NCI-H446 (cell line): ENCODE data around the gene RNF220.

Experiments
- DNase-seq, 2 experiments: peaks; one replicate each; lab custom pipeline; 2025; lab: John Stamatoyannopoulos, UW

Gene RNF220

DNA sequence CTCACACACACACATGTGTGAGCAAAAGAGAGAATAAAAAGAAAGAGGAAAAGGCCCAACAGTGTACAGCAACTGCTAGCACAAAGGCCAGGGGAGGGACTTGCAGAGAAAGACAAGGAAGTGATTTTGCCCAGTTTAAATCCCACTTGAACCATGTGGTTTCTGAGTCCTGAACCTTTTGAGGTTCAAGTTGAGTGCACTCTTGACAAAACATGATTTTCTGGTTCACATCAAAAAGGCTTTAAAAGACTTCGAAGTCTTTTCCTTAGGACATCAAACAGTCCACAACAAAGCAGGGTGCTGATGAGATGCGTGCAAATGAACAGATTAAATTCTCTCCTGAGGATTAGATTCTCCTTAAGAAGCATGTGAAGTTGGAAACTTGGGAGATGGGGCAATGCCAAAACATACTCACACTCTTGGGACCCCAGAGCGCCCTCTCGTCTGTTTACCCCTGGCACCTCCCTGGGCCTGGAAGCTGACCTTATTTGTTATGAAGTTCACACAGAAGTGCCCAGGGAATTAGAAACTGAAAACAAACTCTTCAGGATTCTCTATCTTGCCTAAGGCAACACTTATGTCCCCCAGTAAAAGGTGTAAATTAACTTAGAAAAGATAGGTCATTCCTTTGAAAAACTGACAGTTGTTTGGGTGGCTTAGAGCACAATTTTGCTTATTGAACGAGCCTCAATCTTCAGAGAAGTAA, 31.5 kb downstream of the RNF220 start:
- no peak for DNase-seq

DNA sequence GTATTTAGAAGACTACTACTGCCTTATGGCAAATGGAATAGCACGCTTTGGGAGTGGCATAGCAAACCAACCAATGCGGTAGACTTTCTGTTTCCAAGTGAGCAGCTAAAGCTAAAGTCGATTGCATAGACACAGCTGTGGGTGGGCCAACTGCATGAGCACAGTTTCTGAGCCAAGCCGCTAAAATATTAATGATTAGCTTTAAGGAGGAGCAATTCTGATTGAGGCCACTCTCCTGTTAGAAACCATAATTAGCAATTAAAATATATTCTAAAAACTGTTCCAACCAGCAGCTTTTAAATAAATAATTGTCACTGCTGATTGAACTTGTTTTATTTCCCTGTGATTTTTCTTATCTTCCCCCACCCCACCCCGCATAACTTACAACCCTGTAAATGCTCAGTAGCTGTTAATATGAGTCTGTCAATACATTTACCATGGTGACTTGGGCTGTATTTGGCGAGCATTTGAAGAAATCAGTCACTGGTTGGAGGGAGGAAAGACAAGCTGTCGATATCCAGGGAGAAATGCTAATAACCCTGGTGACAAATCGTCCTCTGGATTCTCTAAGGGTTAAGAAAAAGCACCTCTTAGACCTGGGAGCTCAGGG, 32.2 kb downstream of the RNF220 start:
- DNase-seq, result peak in 1 of 2 experiments; percentile 9

DNA sequence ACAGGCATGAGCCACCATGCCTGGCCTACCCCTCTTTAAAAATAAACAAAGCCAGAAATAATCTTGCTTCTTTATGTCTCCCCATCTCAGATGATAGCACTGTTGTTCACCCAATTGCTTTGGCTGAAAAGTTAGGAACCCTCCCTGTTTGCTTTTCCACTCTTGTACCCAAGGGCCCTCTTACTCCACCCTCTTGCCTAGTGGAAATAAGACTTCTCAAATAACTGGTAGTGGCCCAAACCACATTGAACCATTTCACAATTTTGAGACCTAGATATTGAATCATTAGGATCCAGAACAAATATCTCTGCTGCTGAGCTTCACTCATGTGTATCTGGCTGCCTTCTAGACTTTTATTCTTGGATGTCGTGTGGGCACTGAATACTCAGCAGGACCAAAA, 37.7 kb downstream of the RNF220 start:
- DNase-seq, result no peak

DNA sequence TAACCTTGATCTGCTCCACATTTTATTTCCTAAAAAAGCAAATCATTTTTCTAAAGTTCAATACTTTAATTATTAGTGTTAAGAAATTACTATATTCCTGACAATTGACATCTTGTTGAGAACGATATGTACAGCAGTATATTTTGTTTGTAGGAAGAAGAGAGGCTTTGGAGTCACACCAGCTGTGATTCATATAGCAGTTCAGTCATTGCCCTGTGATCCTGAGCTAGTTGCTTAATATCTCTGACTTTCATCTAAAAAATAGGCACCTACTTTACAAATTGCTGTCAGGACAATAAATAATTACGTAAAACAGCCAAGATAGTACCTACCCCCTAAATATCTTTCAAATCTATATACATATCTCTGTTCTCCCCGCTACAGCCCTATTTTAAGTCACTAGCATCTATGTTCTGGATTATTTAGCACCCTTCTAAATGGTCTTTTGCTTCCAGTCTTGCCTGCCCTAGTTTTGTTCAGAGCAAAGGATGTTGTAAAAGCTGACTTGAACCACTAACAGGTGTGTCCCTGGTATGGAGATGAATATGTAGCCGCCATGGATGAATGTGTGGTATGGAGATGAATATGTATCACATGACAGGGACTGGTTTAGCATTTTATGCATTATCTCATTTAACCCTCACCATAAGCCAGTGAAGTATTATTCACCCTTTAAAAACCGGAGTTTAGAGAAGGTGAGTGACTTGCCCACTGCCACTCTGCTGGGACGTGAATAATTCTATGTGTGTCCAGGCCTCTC, 42.2 kb downstream of the RNF220 start:
- DNase-seq, result no peak

DNA sequence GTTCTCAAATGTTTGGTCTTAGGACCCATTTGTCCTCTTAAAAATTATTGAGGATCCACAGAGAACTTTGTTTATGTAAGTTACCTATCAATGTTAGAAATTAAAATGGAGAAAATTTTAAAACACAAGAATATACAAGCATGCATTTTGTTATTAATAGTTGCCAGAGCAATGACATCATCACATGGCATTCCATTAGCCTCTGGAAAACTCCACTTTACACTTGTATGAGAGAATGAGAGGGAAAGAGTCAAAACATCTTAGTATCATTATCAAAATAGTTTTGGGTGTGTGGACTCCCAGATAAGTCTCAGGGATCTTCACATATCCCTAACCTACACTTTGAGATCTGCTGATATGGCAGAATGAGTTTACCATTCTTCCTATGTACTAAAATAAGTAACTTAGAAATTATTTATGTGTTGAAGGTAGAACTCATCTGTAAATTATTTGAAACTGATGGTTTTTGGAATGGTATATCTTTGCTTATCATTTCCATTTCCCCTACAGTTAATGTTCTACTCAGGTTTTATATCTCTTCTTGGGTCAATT, 48.8 kb downstream of the RNF220 start:
- no peak for DNase-seq

DNA sequence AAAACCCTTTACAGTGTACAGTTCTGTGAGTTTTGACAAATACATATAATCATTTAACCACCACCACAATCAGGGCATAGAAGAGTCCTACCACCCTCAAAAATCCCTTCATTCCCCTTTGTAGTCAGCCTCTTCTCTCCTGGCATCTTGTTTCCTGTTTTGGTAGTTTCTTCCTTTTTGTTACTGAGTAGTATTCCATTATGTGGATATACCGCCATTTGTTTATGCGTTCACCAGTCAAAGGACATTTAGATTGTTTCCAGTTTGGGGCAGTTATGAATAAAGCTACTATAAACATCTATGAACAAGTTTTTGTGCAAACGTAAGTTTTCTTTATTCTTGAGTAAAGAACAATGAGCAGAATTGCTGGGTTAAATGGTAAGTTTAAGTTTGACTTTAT, 49.6 kb downstream of the RNF220 start:
- DNase-seq, result no peak

DNA sequence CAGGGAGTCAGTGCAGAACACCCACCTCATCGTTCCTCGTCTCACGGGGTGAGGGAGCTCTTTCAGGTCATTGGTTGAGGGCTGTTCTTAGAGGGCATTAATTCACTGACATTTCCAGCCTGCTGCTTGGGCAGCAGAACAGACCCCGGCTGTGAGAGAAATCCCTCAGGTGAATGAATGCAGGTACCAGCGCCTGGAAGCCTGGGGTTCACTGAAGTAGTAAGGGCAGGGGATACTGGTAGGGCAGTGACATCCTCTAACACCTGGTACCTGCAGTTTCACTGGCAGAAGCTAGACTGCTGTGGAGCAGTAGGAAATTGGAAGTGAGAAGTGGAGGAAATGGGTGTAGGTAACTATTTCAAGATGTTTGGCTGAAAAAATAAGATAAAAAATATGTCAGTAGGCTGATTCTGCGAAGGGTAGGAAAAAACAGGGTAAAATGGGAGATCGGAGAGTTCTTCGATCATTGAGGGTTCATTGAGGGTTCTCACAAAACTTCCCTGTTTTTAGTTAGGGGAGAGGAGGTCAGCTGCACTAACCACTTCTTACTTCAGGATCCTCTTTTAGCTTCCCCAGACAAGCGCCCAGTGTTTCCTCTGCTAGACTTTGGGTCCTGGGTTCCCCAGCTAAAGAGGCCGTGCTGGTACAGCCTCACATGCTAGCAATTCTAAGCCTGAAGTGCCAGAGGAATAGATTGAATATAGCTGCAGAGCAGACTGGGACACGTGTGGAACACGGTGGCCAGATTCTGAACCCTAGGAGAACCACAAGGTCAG, 55.2 kb downstream of the RNF220 start:
- DNase-seq, result no peak

DNA sequence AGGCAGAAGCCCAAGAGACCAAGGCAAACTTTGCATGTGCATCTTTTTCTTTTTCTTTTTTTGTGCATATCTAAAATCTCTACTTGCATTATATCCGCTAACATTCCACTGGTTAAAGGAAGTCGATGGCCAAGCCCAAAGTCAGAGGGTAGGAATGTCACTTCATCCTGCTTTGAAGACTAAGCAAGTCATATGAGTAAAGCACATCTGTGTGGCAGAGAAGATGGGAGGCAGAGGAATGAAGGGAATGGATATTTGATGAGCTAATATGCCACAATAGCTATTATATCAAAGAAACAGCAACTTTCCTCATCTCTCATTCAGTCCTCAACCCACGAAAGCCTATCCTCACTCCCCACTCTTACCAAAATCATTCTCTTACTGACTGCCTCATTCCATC, 59.3 kb downstream of the RNF220 start:
- DNase-seq, result no peak

DNA sequence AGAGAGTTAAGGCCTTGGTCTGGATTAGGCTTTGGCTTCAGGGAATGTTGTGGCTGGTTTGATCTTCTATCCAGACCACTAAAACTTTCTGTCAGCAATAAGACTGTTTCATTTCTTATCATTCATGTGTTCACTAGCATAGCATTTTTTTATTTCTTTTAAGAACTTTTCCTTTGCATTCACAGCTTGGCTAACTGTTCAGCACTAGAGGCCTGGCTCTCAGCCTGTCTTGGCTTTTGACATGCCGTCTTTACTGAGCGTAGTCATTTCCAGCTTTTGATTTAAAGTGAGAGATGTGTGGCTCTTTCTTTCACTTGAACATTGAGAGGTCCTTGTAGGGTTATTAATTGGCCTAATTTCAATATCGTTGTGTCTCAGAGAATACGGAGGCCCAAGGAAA, 62.5 kb downstream of the RNF220 start:
- no peak for DNase-seq

DNA sequence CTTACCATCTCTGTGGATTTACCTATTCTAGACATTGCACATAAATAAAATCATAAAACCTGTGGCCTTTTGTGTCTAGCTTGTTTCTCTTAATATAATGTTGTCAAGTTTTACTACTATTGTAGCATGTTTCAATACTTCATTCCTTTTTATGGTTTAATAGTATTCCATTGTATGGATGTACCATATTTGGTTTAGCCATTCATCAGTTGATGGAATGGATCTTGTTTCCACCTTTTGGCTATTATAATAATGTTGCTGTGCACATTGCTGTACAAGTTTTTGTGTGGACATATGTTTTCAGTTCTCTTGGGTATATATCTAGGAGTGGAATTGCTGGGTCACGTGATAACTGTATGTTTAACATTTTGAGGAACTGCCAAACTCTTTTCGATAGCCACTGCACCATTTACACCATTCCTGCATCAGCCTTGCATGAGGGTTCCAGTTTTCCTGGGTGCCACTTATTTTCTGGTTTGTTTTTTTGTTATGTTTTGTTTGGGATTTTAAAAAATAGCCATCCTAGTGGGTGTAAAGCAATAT, 66.9 kb downstream of the RNF220 start:
- no peak for DNase-seq

DNA sequence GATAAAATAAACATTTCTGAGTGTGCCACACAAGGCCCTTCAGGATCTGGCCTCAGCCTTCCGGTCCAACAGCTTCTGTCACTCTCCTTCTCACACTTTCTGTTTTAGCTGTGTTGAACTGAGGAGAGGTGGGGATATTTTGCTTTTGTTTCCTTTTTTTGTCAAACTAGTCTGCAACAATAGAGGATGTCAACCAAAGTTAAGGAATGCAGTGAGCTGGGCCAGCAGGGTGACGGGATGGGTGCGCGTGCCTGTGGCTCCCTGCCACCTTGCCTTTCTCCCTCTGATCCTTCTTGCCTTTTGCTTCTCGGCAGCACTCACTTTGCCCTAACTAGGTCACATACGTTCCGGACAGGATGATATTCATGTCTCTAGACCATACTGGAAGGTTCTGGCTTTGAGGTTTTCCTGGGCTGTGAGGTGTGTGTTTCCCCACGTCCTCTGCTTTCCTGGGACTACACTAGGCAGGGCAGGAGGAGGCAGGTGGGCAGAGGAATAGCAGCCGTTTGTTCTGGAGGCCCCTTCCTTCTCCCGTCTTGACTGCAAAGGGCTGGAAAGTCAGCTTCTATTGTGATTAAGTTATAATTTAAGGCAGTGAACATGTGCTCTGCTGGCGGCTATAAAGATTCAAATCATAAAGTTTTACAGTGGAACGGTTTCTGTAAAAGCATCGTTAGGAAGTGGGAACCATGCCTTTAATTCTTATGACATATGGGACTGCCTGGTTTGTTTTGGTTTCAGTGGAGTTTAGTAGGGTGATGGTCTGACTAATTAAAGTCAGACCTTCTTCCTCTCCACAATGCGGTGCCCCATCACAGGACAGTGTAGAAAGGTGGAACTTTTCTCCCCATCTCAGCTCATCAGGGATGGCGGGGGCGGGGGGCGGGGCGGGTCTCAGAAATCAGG, 67.8 kb downstream of the RNF220 start:
- DNase-seq, result no peak

DNA sequence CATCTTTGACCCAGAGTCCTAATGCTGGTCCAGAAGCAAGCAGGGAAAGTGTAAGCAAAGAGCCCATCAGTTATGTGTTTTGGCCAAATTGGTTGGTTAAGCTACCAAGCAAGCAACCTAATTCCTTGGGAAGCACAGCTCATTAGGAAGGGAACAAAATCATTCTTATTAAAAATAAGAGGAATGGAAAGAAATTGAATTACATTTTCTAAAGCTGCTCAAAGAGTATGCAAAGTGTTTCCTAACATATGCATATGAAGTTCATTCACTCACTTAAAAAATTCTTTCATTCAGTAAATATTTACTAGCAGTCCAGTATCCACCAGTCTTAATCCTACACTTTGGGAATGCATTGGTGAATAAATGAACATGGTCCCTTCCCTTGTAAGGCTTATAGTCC, 71.8 kb downstream of the RNF220 start:
- DNase-seq, result no peak

DNA sequence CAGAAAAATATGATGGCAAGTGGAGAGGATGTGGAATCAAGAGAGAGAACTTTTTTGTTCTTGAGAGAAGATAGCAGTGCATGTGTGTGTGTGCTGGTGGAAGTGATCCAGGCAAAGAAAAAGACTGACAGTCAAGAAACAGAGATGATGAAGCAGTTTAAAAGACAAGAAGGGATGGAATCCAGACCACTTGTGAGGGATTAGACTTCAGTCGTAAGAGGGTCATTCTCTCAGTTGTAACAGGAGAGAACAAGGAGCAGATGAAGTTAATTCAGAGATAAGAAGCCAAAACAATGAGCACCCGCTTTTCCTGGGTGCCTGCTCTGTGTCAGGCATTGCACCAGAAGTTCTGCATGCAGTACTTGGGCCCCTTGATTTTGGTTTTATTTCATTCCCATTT, 76.6 kb downstream of the RNF220 start:
- no peak for DNase-seq

DNA sequence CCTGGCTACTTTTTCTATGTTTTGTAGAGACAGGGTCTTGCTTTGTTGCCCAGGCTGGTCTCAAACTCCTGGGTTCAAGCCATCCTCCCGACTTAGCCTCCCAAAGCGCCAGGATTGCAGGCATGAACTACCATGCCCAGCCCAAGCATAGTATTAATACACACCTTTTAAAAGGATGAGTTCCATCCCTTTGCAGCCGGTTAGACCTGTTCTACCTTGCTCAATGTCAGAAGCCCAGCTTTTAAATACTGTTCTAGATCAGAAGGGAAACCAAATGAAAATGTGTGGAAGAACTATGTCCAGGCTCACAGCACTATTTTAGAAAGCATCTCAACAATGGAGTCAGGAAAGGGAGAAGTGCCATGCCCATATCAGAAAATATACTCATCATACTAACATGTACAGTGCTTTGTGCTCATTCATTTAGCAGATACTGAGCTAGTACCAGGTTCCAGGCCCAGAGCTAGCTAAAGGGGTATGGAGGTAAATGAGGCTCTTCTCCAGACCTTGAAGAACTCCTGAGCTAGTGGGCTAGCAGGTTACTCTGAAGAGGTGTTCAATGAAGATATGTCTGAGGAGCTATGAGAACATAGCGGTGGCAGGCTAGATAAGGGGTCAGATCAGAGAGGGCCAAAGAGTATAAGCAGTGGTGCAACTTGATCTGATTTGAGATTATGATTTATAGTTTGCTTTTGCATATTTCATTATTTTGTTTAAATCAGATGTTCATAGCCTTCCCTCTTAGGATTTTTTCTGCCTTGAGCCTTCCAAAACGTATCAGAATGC, 78.2 kb downstream of the RNF220 start:
- DNase-seq, result no peak

DNA sequence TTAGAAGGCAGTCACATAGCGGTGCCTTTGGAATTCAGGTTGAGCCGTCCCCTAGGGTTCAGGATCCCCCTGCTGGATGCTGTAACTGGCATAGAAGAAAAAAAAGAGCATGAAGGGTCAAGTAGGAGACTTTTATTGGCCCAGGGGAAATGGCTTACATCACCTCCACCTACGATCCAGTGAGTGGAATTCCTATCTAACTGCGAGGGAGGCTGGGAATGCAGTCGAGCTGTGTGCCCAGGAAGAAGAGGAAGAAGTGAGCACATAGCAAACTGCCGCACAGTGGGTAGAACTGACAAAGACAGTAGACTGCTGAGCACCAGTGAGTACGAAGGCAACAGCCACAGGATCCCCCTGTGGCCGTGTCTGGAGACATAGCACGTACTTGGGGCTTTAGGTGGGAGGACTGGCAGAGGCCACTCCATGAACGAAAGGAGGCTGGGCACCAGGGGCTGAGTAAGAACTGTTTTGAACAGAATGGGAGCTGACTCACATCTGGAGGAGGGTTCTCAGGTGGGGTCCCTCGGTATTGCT, 79.2 kb downstream of the RNF220 start:
- no peak for DNase-seq

DNA sequence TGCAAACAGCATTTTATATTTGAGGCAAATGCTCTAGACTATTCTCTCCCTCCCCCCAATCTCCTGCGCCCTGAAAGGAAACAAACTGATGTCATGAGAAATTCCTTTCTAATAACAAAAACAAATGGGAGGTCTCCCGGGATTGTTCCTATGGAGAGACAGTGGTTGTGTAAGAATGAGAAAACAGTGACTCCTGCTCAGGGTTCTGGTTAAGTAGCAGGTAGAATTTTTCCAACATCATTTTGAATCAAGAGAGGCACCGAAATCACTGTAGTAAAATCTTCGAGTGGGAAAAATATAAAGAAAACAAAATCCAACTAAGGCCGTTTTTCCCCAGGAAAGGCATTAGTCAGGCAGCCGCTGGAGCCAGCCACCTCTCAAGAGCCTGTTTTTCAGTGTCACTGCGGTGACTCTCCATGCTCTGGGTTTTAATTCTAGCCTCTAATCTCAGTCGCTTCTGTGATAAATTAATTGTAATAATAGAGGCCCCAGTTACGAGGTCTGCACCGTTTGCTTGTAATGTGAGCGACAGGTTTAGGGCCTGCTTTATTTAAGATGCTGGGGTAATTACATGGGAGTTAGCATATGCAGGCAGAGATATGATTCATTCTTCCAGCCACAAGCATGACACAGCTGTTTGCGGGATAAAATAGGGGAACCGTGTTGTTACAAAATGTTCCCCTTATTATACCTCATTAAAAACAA, 80.3 kb downstream of the RNF220 start:
- no peak for DNase-seq

DNA sequence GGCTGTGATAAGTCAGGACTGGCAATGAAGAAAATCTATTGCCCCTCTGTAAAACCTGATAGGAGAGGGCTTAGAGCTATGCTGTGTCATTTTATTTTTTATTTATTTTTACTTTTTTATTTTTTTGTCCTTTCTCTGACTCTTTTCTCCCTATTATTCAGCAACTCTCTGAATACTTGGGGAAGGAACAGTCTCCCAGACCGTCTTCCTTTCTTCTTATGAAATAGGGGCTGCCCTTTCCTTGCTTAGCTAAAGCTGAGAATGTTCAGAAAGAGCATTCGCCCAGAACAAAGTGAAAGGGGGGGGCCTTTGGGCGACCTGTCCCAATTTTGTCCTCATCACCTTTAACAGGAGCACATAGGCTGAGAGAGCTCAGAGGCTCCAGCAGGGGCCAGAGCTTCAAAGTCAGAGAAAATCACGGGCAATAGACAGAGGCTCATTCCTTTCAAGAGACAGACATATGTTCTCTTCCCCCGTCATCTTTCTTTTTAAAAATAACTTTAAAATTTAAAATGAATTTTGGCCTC, 80.9 kb downstream of the RNF220 start:
- DNase-seq, result no peak

DNA sequence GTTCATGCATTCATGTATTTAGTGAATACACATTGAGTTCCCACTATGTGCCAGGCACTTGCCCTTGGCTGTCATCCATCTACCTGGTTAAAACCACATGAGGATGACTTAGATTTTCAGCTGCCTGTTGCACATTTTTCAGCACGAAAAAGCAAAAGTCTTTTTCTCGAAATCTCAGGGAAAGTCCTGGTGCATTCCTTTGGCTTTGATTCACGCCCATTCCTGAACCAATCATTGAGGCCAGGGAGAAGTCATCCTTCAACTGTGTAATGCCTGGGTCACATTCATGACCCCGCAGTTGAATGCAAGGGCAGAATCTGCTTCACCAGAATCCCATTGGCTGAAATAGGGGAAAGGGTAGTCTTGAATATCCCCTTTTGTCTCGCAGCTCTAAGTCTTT, 84.4 kb downstream of the RNF220 start:
- DNase-seq, result no peak
